Measurements from ENCODE around the gene FAM98C. TPM values are rescaled to one million over a fixed set of nuclear protein-coding genes. Genes with fewer than 3 reads are reported as not detected.
"Not testable (repeated sequence)": the region's sequence is repeated elsewhere in the genome, so short reads cannot be mapped to it uniquely, and the experiment has no call there.

Gene FAM98C
- total RNA-seq: 4.0 and 4.8 TPM in 2 replicates

- DNase-seq (ENCODE audit: low read depth in 2 of 2): peak; percentile 97 to 98
These were observed at the start of gene FAM98C for GRCh38 chr19:38402967-38403674. Gene FAM98C (plus strand): TSS chr19:38403093. CDS start chr19:38403154, 61 bp downstream.

DNA sequence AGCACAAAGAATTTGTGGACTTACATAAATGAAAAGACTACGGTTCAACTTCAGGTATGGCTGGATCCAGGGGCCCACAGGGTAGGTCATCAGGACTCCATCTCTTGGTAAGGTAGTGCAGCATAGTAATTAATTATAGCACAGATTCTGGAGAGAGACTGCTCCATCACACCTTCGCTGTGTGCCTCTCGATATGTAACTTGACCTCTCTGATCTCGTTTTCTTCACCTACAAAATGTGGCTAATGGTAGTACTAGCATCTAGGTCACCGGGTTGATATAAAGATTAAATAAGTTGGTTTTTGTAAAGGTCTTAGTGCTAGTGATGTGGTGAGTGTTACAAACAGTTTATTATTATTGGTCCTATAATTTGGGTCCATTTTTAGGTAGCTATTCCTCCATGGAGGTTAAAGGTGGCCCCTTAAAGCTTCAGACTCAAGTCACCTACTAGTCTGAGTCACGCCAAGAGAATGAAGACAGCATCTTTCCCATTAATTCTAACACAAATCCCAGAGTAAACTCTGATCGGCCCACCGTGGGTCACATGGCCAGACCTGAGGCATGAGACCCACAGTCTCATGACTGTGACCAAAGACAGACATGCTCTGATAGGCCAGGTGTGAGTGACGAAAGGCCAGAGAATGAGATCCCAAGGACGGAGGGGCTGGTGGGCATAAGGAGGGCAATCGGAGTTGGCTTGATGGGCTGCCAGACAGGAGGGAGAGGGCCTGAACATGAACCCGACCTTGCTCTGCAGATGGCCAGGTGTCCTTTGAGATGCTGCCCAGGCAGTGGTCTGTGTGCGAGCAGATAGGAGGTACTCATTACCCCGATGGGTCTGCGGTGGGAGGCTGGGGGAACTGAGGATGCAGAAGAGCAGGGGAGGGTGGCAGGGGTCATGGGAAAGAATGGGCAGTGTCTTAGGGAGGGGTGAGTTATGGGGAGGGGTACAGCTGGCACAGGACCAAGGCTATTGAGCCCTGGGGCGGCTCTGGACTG lies 46.9 kb upstream of the FAM98C start:
- DNase-seq (ENCODE audit: low read depth in 2 of 2): no peak

DNA sequence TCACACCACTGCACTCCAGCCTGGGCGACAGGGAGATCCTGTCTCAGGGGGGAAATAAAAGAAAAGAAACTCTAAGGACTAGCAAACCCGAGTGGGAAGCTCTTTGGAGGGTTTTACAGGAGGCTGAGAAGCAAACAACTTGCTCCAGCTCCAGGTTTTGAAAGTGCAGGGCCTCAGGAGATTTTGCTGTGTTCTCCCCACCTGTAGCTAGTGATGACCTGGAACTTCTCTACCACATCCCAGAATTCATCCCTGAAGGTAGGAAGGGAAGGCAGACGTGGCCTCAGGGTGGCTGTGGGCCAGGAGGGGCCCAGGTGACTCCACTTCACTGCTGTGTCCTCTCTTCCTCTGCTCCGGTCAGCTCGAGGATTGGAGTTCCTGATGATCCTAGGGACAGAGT lies 44.8 kb upstream of the FAM98C start:
- DNase-seq (ENCODE audit: low read depth in 2 of 2): no peak

- DNase-seq (ENCODE audit: low read depth in 2 of 2): no peak
These were observed 43.5 kb upstream of the FAM98C start for GRCh38 chr19:38359242-38360021.

- no peak for DNase-seq (ENCODE audit: low read depth in 2 of 2)
These were observed 42.5 kb upstream of the FAM98C start for GRCh38 chr19:38360351-38360750.

DNA sequence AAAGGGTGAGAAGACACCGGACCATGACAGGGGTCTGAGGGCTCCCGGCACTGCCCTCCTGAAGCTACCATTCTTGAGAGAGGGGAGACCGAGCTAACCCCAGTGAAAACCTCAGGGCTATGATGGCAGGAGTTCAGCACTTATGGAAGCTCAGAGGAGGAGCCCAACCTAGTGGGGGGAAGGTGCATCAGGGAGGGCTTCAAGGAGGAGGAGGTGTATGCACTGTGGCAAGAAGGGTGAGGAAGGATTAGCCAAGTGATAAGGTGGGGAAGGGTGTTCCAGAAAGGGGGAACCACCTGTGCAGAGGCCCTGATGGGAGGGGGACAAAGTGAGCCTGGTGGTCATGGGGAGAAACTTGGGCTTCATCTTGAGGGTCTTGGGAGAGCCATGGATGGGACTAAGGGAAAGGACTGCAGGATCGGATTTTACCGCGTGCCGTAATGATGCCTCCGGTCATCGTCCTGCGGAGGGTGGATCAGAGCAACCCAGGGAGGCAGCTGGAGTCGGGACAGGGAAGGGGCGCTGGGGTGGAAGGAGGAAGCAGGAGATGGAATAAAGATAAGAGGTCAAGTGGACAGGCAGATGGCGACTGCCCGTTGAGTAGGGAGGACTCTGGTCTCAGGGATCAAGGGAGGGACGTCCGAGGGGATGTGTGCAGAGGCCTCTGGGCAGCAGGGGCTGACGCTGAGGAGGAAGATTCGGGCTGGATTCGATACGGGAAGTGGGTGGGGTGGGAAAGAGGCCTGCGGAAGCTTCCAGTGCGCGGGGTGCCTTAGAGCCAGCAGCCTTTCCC lies 41.9 kb upstream of the FAM98C start:
- DNase-seq (ENCODE audit: low read depth in 2 of 2): no peak

- peak; percentile 71 to 83 for DNase-seq (ENCODE audit: low read depth in 2 of 2)
These were observed 41.2 kb upstream of the FAM98C start for GRCh38 chr19:38361633-38362075.

DNA sequence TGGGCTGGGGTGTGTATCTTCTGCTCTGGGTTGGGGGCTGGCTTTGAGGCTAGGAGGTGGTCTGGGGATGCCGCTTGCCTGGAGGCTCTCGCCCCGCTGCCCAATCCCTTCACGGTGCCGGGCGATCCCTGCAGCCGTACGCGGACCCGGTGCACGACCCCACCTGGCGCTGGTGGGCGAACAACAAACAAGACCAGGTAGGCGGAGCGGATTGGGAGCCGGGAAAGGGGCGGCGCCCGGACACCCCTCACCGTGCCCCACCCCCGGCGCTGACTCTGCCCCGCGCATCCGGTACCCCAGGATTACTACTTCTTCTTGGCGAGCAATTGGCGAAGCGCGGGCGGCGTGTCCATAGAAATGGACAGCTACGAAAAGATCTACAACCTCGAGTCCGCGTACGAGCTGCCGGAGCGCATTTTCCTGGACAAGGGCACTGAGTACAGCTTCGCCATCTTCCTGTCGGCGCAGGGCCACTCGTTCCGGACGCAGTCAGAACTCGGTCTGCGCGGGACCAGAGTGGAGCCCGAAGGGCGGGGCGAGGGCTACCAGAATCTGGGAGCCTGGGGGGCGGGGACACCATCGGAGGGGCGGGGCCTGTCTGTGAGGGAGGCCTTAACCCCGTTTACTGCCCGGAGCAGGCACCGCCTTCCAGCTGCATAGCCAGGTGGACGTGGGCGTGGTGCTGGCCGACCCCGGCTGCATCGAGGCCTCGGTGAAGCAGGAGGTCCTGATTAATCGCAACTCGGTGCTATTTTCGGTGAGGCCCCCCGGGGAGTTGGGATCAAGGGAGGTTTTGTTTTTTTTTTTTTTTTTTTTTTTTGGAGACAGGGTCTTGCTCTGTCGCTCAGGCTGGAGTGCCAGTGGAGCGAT lies 40.6 kb upstream of the FAM98C start:
- peak; percentile 45 to 69 for DNase-seq (ENCODE audit: low read depth in 2 of 2)

- not testable (repeated sequence) for DNase-seq (ENCODE audit: low read depth in 2 of 2)
These were observed 39.8 kb upstream of the FAM98C start for GRCh38 chr19:38362946-38363688.

- no peak for DNase-seq (ENCODE audit: low read depth in 2 of 2)
These were observed 35.9 kb upstream of the FAM98C start for GRCh38 chr19:38367041-38367440.

DNA sequence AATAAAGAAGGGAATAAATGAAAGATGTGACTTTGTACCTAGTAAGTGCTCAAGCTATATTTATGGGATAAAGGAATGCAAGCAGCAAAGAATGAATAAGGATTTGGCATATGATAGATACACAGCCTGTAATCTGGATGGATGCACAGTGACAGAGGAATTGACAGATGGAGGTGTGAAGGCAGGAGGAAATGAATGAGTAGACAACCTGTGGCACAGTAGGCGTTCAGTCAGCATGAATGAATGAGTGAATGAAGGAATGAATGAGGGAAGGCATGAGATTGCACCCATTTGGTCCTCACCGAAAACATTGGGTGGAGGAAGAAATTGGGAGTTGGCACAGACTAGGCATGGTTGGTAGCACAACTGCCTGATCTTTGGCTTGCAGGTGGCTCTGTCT lies 33.3 kb upstream of the FAM98C start:
- DNase-seq (ENCODE audit: low read depth in 2 of 2): no peak

DNA sequence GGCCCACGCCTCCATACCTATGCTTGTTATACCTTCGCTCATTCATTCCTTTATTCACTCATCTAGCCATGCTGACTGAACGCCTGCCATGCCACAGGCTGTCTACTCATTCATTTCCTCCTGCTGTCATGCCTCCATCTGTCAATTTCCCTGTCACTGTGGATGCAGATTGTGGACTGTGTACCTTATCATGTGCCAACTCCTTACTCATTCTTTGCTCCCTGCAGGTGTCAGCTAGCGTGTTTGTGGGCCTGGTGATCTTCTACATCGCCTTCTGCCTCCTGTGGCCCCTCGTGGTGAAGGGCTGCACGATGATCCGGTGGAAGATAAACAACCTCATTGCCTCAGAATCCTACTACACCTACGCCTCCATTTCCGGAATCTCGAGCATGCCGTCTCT lies 32.6 kb upstream of the FAM98C start:
- no peak for DNase-seq (ENCODE audit: low read depth in 2 of 2)

GRCh38 chr19:38371081-38371480 lies 31.8 kb upstream of the FAM98C start:
- DNase-seq (ENCODE audit: low read depth in 2 of 2): no peak

- DNase-seq (ENCODE audit: low read depth in 2 of 2): no peak
These were observed 29.0 kb upstream of the FAM98C start for GRCh38 chr19:38373907-38374331.

DNA sequence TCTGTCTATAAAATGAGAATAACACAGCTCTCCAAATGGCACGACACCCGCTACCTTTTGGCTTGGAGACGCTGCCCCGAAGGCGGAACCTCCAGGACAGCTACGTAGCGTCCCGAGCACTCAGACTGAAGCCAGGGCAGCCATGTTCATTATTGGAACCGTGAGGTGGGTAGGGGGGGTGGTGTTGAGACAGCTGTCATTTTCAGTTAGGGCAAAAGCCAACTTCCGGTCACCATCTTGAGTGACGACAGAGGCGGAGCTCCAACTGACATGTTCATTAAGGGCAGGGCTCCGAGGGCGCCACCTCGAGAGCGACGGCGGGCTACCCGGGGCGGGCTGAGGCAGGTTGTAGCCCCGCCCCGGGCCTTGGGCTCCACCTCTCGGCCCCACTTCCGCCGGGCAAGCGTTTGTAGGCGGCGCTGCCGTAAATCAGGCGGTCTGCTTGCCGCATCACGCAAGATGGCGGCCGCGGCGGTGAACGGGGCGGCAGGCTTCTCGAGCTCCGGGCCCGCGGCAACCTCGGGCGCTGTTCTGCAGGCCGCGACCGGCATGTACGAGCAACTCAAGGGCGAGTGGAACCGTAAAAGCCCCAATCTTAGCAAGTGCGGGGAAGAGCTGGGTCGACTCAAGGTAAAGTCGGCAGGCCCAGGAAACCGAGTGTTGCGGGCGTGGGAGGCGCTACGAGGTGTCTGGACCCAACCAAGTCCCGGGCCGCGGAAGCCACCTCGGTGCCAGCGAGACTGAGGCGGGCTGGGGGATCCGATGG lies 28.4 kb upstream of the FAM98C start, which contains the start of gene PSMD8:
Gene PSMD8, plus strand, starts transcription at position 240 of the 766 bp plus-strand sequence. Its CDS starts 31 bp downstream, at position 271.
- peak; percentile 97 to 99 for DNase-seq (ENCODE audit: low read depth in 2 of 2)

DNA sequence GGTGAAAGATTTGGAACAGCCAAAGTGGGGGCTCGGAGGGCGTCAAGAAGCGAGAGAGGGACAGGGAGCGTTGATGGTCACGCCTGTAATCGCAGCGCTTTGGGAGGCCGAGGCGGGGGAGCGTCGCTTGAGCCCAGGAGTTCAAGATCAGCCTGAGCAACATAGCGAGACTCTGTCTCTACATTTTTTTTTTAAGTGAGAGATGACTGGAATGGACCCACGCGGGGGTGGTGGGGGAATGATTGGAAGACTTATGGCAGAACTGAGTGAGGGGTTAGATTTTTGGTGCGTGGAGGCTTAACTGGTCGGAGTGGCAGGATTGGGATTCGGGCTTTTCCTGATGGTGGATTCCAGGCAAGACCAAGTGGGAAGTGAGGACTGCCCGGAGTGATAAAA lies 27.8 kb upstream of the FAM98C start:
- DNase-seq (ENCODE audit: low read depth in 2 of 2): no peak

DNA sequence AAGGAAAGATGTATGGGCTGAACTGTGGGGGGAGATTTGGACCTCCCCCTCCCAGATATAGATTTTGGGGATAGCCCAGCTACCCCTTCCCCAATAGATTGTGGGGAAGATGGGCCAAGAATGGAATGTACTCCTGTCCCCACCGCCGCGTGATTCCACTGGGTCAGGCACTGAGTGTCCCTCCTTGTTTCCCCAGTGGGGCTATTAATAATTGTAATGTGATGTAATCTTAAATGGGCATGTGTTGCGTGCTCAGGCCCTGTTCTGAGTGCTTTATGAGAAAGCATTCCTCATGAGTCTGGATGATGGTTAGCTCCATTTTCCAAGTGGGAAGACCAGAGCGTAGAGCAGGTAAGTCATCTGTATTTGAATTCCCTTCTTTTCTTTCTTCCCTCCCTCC lies 27.1 kb upstream of the FAM98C start:
- peak in 1 of 2 donors; percentile 28 for DNase-seq (ENCODE audit: low read depth in 2 of 2)

DNA sequence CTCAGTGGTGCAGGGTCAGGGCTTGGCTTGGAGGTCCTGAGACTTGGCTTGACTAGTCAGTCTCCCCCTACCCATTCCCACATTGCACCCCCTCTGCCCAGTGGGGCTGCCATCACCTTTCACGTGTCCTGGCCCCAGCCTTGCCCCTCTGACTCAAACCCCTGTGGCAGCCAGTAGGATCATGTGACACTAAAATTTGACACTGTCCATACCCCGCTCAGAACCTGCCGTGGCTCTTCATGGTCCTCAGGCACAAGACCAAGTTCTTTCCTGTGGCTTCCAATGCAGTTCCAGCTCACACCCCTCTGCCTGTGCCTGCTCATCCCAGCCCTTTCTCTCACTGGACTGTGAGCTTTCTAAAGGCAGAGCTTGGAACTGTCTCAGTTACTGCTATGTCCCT lies 26.3 kb upstream of the FAM98C start:
- DNase-seq (ENCODE audit: low read depth in 2 of 2): no peak
